Esophagus muscularis mucosa (tissue), 4 donors: ENCODE data around the gene A3GALT2. TPM values are rescaled to one million over a fixed set of nuclear protein-coding genes. Genes with fewer than 3 reads are reported as not detected.

Experiments
- DNase-seq: peaks from one replicate; pipeline ENCODE4 v3.0.0-alpha.2; 2017; ENCODE audit errors: extremely low spot score
- H3K27ac ChIP-seq, 4 donors: fragments of 200-600 bp; sonication (generic); replicated peaks in 1 of 4; 1 replicate in 3 of 4; 2 replicates in 1 of 4; pipeline ENCODE4 v1.5.1; 2016 to 2019; ENCODE audit warnings: mild to moderate bottlenecking in 1 of 4
- H3K27me3 ChIP-seq, 4 donors: fragments of 200-600 bp; sonication (generic); one replicate each; pipeline versions ENCODE4 v1.5.1 to v1.6.0; 2016 to 2019
- H3K36me3 ChIP-seq, 4 donors: fragments of 200-600 bp; sonication (generic); one replicate each; pipeline ENCODE4 v1.5.1; 2016 to 2019
- H3K4me1 ChIP-seq, 4 donors: fragments of 200-600 bp; sonication (generic); one replicate each; pipeline ENCODE4 v1.5.1; 2016 to 2019
- H3K4me3 ChIP-seq, 4 donors: fragments of 200-600 bp; sonication (generic); 1 replicate in 2 of 4; 2 replicates in 2 of 4; pipeline ENCODE4 v1.5.1; 2016 to 2019; ENCODE audit warnings: mild to moderate bottlenecking in 4 of 4, moderate library complexity in 1 of 4
- H3K9me3 ChIP-seq, 4 donors: fragments of 200-600 bp; sonication (generic); 1 replicate in 3 of 4; 2 replicates in 1 of 4; pipeline ENCODE4 v1.5.1; 2016 to 2019
- CTCF ChIP-seq, 3 experiments: fragments of 200-600 bp in 2 of 3; fragments of 450-650 bp in 1 of 3; sonication (generic) in 2 of 3; IDR thresholded peaks; one replicate each; pipeline ENCODE4 v1.5.1; 2017 to 2019; ENCODE audit warnings: antibody characterized with exemption in 3 of 3, mild to moderate bottlenecking in 2 of 3, moderate library complexity in 1 of 3
- EP300 ChIP-seq: sonication (generic); formaldehyde crosslinking; IDR thresholded peaks from one replicate; pipeline ENCODE4 v1.6.1; 2017; ENCODE audit warnings: antibody characterized with exemption
- POLR2A ChIP-seq: fragments of 450-650 bp; IDR thresholded peaks from one replicate; pipeline ENCODE4 v1.6.1; 2017; ENCODE audit warnings: antibody characterized with exemption, moderate library complexity, mild to moderate bottlenecking, low read depth
- POLR2AphosphoS5 ChIP-seq, 2 donors: sonication (generic); formaldehyde crosslinking; IDR thresholded peaks; one replicate each; pipeline ENCODE4 v1.6.1; 2017; ENCODE audit warnings: antibody characterized with exemption in 2 of 2
- WGBS: methylation state at CpG from one replicate; pipeline ENCODE4 v1.1.5; 2018; 5-methylcytosine and 5-hydroxymethylcytosine counted together
- intact Hi-C: fragments of 100-400 bp; cut with DNase I; formaldehyde crosslinking; loops from one replicate; pipeline ENCODE4 v1.15.1; 2023
- total RNA-seq, 4 donors: library from RNA; depleted of rRNA; stranded (reverse); fragments of >200 nt; gene quantifications; one replicate each; pipeline versions ENCODE4 v1.1.0 to v1.2.1, GENCODE V29; 2016

The A3GALT2 gene
- total RNA-seq, 4 donors from 2014 or later, result not detected

- 95% methylated on average over 2 of the region's 4 CpGs for WGBS
- TF ChIP-seq CTCF (IDR thresholded peaks at IDR 0.05), result no peak
- TF ChIP-seq POLR2AphosphoS5 (IDR thresholded peaks at IDR 0.05), result no peak
- TF ChIP-seq EP300, result no peak
- TF ChIP-seq POLR2A, result no peak
- peak overlapping the region in 2 of 4 donors; percentile 42 to 58 for H3K27ac ChIP-seq
- no peak overlapping the region for H3K4me3 ChIP-seq
- no peaks in the 10 kb centered on the region for H3K27me3 ChIP-seq
- H3K4me1 ChIP-seq, result peaks cover 22 to 62% (median 46%) of the 10 kb centered on the region in 4 donors
- intact Hi-C loops, result loop anchor here (5.0 to 10.0 kb wide), 2 partner anchors 163 to 169 kb away; no protein-coding TSS in a partner anchor
- no peak for DNase-seq
- peaks cover 0 to 55% (median 46%) of the 10 kb centered on the region in 4 donors for H3K36me3 ChIP-seq
- H3K9me3 ChIP-seq, result no peaks in the 10 kb centered on the region
Measured at GRCh38 chr1:33297911-33298622, 22.8 kb downstream of the A3GALT2 start.

DNA sequence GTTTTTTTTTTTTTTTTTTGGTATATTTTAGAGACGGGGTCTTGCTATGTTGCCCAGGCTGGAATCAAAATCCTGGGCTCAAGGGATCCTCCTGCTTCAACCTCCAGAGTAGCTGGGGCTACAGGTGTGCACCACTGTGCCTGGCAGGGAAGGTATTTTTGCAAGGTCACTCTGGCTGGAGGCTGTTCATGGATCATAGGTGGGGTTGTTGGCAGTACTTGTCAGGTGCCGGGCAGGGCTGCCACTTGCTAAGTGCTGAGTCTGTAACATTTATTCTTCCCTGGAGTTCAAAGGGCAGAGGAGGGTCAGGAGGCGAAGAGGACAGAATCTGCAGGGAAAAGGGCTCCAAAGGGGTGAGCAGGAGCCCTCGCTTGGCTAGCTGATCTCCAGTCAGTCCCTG lies 24.1 kb downstream of the A3GALT2 start:
- Histone ChIP-seq H3K4me1 (peaks cover 22 to 67% (median 50%) of the 10 kb centered on the region in 4 donors), H3K9me3 (no peaks in the 10 kb centered on the region), H3K27me3 (no peaks in the 10 kb centered on the region), H3K4me3 (no peak overlapping the region), H3K27ac (peak overlapping the region in 2 of 4 donors; percentile 48 to 75), H3K36me3 (peaks cover 0 to 59% (median 46%) of the 10 kb centered on the region in 4 donors)
- 87% methylated on average over 4 of the region's 4 CpGs for WGBS
- TF ChIP-seq EP300 (no peak), POLR2AphosphoS5 (IDR thresholded peaks at IDR 0.05) (no peak), POLR2A (no peak), CTCF (IDR thresholded peaks at IDR 0.05) (no peak)
- intact Hi-C loops, result loop anchor here (5.0 to 10.0 kb wide), 2 partner anchors 162 to 170 kb away; no protein-coding TSS in a partner anchor
- DNase-seq, result no peak

DNA sequence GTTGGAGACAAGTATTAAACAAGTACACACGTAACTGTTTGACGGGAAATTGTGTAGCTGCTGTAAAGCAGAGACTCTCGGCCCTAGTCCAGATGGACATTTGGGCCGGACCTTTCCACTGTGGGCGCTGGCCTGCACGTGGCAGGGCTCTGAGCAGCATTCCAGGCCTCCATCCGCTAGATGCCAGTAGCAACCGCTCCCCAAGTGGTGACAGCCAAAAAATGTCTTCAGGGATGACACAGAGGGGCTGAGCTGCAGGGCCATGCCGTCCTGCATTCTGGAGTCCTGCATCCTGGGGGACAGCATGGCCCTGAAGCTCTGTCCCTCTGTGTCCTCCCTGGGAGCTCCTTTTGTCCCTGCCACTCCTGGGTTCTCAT lies 24.8 kb downstream of the A3GALT2 start:
- Histone ChIP-seq H3K36me3 (peaks cover 0 to 59% (median 46%) of the 10 kb centered on the region in 4 donors), H3K4me1 (peaks cover 21 to 60% (median 44%) of the 10 kb centered on the region in 4 donors), H3K27me3 (no peaks in the 10 kb centered on the region), H3K4me3 (no peak overlapping the region), H3K27ac (peak overlapping the region; percentile 48 to 75 (median 62)), H3K9me3 (no peaks in the 10 kb centered on the region)
- intact Hi-C loops, result loop anchor here (5.0 to 10.0 kb wide), 2 partner anchors 161 to 171 kb away; no protein-coding TSS in a partner anchor
- peak; percentile 30 to 46 for TF ChIP-seq POLR2AphosphoS5 (IDR thresholded peaks at IDR 0.05)
- TF ChIP-seq POLR2A, result no peak
- no peak for DNase-seq
- 58% methylated on average over 9 of the region's 9 CpGs for WGBS

- no peak overlapping the region for H3K4me3 ChIP-seq
- DNase-seq, result peak; percentile 96
- TF ChIP-seq POLR2AphosphoS5 (IDR thresholded peaks at IDR 0.05) (peak in 1 of 2 donors; percentile 71), EP300 (no peak), CTCF (IDR thresholded peaks at IDR 0.05) (peak; percentile 97 to 99 (median 98)), POLR2A (no peak)
- H3K27me3 ChIP-seq, result no peaks in the 10 kb centered on the region
- WGBS, result 45% methylated on average over 9 of the region's 12 CpGs
- H3K4me1 ChIP-seq, result peaks cover 16 to 55% (median 39%) of the 10 kb centered on the region in 4 donors
- intact Hi-C loops, result loop anchor here (1.0 to 10.0 kb wide), 3 partner anchors 73 to 172 kb away; no protein-coding TSS in a partner anchor
- peaks cover 0 to 59% (median 46%) of the 10 kb centered on the region in 4 donors for H3K36me3 ChIP-seq
- no peaks in the 10 kb centered on the region for H3K9me3 ChIP-seq
- peak overlapping the region; percentile 48 to 75 (median 62) for H3K27ac ChIP-seq
Measured at GRCh38 chr1:33295450-33296081, 25.3 kb downstream of the A3GALT2 start.

DNA sequence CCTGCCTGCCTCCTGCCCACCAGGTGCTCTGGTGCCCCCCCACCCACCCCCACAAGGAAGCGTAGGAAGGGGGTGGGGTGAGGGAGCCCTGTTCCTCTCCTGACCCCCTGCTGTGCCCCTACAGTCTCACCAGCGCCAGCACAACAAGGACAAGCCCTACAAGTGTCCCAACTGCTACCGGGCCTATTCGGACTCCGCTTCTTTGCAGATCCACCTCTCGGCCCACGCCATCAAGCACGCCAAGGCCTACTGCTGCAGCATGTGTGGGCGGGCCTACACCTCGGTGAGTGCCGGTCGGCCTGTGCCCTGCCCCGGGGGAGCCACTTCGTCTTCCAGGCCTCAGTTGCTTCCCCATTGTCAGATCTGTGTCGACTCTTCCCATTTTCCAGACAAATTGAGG lies 25.9 kb downstream of the A3GALT2 start:
- H3K27ac ChIP-seq, result peak overlapping the region; percentile 48 to 75 (median 62)
- no peaks in the 10 kb centered on the region for H3K27me3 ChIP-seq
- DNase-seq, result no peak
- intact Hi-C loops, result loop anchor here (1.0 to 10.0 kb wide), 3 partner anchors 73 to 172 kb away; no protein-coding TSS in a partner anchor
- TF ChIP-seq EP300 (no peak), POLR2AphosphoS5 (IDR thresholded peaks at IDR 0.05) (no peak), CTCF (IDR thresholded peaks at IDR 0.05) (no peak), POLR2A (no peak)
- 73% methylated on average over 14 of the region's 15 CpGs for WGBS
- H3K9me3 ChIP-seq, result no peaks in the 10 kb centered on the region
- peaks cover 0 to 57% (median 46%) of the 10 kb centered on the region in 4 donors for H3K36me3 ChIP-seq
- peaks cover 15 to 50% (median 35%) of the 10 kb centered on the region in 4 donors for H3K4me1 ChIP-seq
- H3K4me3 ChIP-seq, result no peak overlapping the region
